Measurements from ENCODE around the gene POLR2E. TPM values are rescaled to one million over a fixed set of nuclear protein-coding genes. Genes with fewer than 3 reads are reported as not detected.

Gene POLR2E
- total and polyA plus RNA-seq, 9 of the 15 experiments (the other 6 are each of a cell fraction or from before 2014, with no cell fraction given) = 3.4 to 413 (median 244) TPM

DNA sequence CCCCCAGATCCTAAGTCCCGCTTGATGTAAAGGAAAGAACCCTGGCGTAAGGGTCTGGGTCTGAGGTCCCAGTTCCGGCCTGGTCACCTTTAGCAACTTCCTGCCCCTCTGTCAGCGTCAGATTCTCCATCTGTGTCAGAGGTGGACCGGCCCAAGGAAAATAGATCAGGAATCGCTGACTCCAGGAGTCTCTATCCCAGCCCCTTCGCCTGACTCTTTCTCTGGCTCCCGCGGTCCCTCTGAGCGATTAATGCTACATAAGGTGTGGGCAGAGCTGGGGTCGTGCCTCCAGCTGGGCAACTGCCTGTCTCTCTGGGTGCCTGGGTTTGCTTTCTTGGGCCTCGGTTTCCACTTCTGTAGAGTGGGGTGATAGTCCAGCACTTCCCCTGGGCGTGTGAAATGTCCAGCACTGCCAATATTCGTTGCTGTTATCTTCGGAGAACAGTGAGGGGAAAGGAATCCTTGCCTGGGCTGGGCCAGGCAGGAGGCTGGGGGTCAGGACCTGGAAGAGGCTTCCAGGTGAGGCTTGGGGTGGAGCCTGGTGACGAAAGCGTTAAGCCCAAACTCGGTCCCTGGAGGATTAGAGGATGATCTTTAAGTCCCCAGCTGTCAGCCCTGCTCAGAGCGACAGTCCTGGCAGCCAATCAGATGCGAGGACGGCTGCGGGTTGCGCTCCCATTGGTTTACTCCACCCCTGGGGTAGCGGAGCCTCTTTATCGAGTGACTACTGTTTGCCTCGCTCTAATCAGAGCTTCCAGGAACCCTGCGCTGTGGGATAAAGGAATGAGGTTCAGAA is 54.5 kb downstream of the POLR2E start (continued):
- TF ChIP-seq RNF219 (CRISPR knock-in tag; IDR thresholded peaks at IDR 0.05) (no peak), MTA2 (IDR thresholded peaks at IDR 0.05; ENCODE audit: low read depth) (0 out of 2 replicates have a peak, but pooled peaks have one; percentile 26), MBD2 (IDR thresholded peaks at IDR 0.05; ENCODE audit: borderline replicate concordance, low read depth) (peak; percentile 98), CBX5 (IDR thresholded peaks at IDR 0.05; ENCODE audit: borderline replicate concordance, low read depth) (no peak), CHD2 (IDR thresholded peaks at IDR 0.05; ENCODE audit: low read depth, low read length) (peak; percentile 89), CTCF (IDR thresholded peaks at IDR 0.05 in 2 of 3, conservative IDR thresholded peaks at IDR 0.05 in 1 of 3; ENCODE audit: insufficient read depth in 2 of 3, low read depth in 1 of 3, low read length in 3 of 3) (no peak), ELK3 (CRISPR knock-in tag; IDR thresholded peaks at IDR 0.05) (no peak), SAP30 (IDR thresholded peaks at IDR 0.05; ENCODE audit: borderline replicate concordance, insufficient read depth, low read depth, low read length, poor library complexity, severe bottlenecking) (peak; percentile 16), CREBBP (IDR thresholded peaks at IDR 0.05; ENCODE audit: low read depth, low read length) (no peak), ZNF408 (CRISPR knock-in tag; IDR thresholded peaks at IDR 0.05; ENCODE audit: low read depth) (no peak), ELF1 (tag; IDR thresholded peaks at IDR 0.05) (no peak), ZNF780A (CRISPR knock-in tag; IDR thresholded peaks at IDR 0.05) (no peak), ZNF830 (CRISPR knock-in tag; IDR thresholded peaks at IDR 0.05) (no peak)
- TF ChIP-seq, protein P1, sequence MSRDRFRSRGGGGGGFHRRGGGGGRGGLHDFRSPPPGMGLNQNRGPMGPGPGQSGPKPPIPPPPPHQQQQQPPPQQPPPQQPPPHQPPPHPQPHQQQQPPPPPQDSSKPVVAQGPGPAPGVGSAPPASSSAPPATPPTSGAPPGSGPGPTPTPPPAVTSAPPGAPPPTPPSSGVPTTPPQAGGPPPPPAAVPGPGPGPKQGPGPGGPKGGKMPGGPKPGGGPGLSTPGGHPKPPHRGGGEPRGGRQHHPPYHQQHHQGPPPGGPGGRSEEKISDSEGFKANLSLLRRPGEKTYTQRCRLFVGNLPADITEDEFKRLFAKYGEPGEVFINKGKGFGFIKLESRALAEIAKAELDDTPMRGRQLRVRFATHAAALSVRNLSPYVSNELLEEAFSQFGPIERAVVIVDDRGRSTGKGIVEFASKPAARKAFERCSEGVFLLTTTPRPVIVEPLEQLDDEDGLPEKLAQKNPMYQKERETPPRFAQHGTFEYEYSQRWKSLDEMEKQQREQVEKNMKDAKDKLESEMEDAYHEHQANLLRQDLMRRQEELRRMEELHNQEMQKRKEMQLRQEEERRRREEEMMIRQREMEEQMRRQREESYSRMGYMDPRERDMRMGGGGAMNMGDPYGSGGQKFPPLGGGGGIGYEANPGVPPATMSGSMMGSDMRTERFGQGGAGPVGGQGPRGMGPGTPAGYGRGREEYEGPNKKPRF (IDR thresholded peaks at IDR 0.05; ENCODE audit: low read depth, low read length) = no peak
- TF ChIP-seq, protein P2, sequence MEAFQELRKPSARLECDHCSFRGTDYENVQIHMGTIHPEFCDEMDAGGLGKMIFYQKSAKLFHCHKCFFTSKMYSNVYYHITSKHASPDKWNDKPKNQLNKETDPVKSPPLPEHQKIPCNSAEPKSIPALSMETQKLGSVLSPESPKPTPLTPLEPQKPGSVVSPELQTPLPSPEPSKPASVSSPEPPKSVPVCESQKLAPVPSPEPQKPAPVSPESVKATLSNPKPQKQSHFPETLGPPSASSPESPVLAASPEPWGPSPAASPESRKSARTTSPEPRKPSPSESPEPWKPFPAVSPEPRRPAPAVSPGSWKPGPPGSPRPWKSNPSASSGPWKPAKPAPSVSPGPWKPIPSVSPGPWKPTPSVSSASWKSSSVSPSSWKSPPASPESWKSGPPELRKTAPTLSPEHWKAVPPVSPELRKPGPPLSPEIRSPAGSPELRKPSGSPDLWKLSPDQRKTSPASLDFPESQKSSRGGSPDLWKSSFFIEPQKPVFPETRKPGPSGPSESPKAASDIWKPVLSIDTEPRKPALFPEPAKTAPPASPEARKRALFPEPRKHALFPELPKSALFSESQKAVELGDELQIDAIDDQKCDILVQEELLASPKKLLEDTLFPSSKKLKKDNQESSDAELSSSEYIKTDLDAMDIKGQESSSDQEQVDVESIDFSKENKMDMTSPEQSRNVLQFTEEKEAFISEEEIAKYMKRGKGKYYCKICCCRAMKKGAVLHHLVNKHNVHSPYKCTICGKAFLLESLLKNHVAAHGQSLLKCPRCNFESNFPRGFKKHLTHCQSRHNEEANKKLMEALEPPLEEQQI (IDR thresholded peaks at IDR 0.05) = no peak
- TF ChIP-seq, protein P3, sequence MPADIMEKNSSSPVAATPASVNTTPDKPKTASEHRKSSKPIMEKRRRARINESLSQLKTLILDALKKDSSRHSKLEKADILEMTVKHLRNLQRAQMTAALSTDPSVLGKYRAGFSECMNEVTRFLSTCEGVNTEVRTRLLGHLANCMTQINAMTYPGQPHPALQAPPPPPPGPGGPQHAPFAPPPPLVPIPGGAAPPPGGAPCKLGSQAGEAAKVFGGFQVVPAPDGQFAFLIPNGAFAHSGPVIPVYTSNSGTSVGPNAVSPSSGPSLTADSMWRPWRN (IDR thresholded peaks at IDR 0.05; ENCODE audit: low read depth) = no peak

All from K562 (cell line).